Breast epithelium (tissue), 4 donors: ENCODE measurements around the gene MAGI3. TPM values are rescaled to one million over a fixed set of nuclear protein-coding genes. Genes with fewer than 3 reads are reported as not detected.

Experiments
- DNase-seq, 2 donors: peaks; one replicate each; pipeline ENCODE4 v3.0.0-alpha.2; 2019; ENCODE audit warnings: low spot score in 2 of 2
- H3K27ac ChIP-seq, 2 donors: fragments of 200-600 bp; sonication (generic) in 1 of 2; one replicate each; pipeline ENCODE4 v1.5.1; 2016 to 2019; ENCODE audit warnings: mild to moderate bottlenecking in 1 of 2
- H3K27me3 ChIP-seq, 2 donors: fragments of 200-600 bp; sonication (generic) in 1 of 2; one replicate each; pipeline versions ENCODE4 v1.5.1 to v1.6.0; 2017 to 2019; ENCODE audit warnings: control low read depth in 1 of 2, mild to moderate bottlenecking in 1 of 2
- H3K36me3 ChIP-seq: fragments of 200-600 bp; one replicate; pipeline ENCODE4 v1.5.1; 2019
- H3K4me1 ChIP-seq, 2 donors: fragments of 200-600 bp; sonication (generic); one replicate each; pipeline ENCODE4 v1.5.1; 2016 to 2019; ENCODE audit warnings: control low read depth in 1 of 2
- H3K4me3 ChIP-seq, 3 donors: fragments of 200-600 bp; sonication (generic); 1 replicate in 2 of 3; 2 replicates in 1 of 3; pipeline ENCODE4 v1.5.1; 2016 to 2019; ENCODE audit warnings: mild to moderate bottlenecking in 3 of 3, moderate library complexity in 2 of 3
- H3K9me3 ChIP-seq, 2 donors: fragments of 200-600 bp; sonication (generic) in 1 of 2; one replicate each; pipeline ENCODE4 v1.5.1; 2016 to 2019; ENCODE audit warnings: control low read depth in 1 of 2
- CTCF ChIP-seq, 3 donors: fragments of 450-650 bp; IDR thresholded peaks; one replicate each; pipeline ENCODE4 v1.5.1; 2016 to 2017; ENCODE audit warnings: antibody characterized with exemption in 3 of 3, mild to moderate bottlenecking in 3 of 3, moderate library complexity in 3 of 3
- POLR2A ChIP-seq: fragments of 450-650 bp; IDR thresholded peaks from one replicate; pipeline ENCODE4 v1.6.1; 2016; ENCODE audit warnings: antibody characterized with exemption, mild to moderate bottlenecking, moderate library complexity
- POLR2AphosphoS5 ChIP-seq, 3 donors: sonication (generic); formaldehyde crosslinking; IDR thresholded peaks; one replicate each; pipeline ENCODE4 v1.6.1; 2017; ENCODE audit warnings: antibody characterized with exemption in 3 of 3
- intact Hi-C: fragments of 100-400 bp; cut with DNase I; formaldehyde crosslinking; loops from one replicate; pipeline ENCODE4 v1.15.1; 2023; ENCODE audit warnings: low total_unique reads
- total RNA-seq, 3 donors: library from RNA; depleted of rRNA; stranded (reverse); fragments of >200 nt; gene quantifications; one replicate each; pipeline ENCODE4 v1.1.0, GENCODE V29; 2016

Gene MAGI3
- total RNA-seq, 3 donors from 2014 or later: 14.9 to 66.9 (median 33.4) TPM

GRCh38 chr1:113437554-113438341, 47.4 kb downstream of the MAGI3 start:
- intact Hi-C loops: no loop called here
- no peaks in the 10 kb centered on the region for H3K36me3 ChIP-seq
- H3K27me3 ChIP-seq: no peaks in the 10 kb centered on the region
- TF ChIP-seq CTCF (IDR thresholded peaks at IDR 0.05) (no peak), POLR2AphosphoS5 (IDR thresholded peaks at IDR 0.05) (no peak), POLR2A (no peak)
- H3K4me3 ChIP-seq: no peak overlapping the region
- no peaks in the 10 kb centered on the region for H3K4me1 ChIP-seq
- no peak overlapping the region for H3K27ac ChIP-seq
- H3K9me3 ChIP-seq: no peaks in the 10 kb centered on the region
- no peak for DNase-seq

GRCh38 chr1:113438505-113439276, 48.4 kb downstream of the MAGI3 start:
- intact Hi-C loops: no loop called here
- no peak overlapping the region for H3K4me3 ChIP-seq

GRCh38 chr1:113439277-113439670, 49.0 kb downstream of the MAGI3 start:
- intact Hi-C loops: no loop called here
- no peak for DNase-seq
- no peaks in the 10 kb centered on the region for H3K4me1 ChIP-seq
- TF ChIP-seq CTCF (IDR thresholded peaks at IDR 0.05) (no peak), POLR2A (no peak), POLR2AphosphoS5 (IDR thresholded peaks at IDR 0.05) (no peak)
- no peak overlapping the region for H3K4me3 ChIP-seq
- H3K27ac ChIP-seq: no peak overlapping the region
- no peaks in the 10 kb centered on the region for H3K27me3 ChIP-seq
- H3K9me3 ChIP-seq: peaks cover 0 to 1% of the 10 kb centered on the region in 2 donors
- no peaks in the 10 kb centered on the region for H3K36me3 ChIP-seq

More at GRCh38 chr1:113438505-113439276, 48.4 kb downstream of the MAGI3 start:
- H3K27me3 ChIP-seq: no peaks in the 10 kb centered on the region
- DNase-seq: no peak
- H3K27ac ChIP-seq: no peak overlapping the region
- no peaks in the 10 kb centered on the region for H3K9me3 ChIP-seq
- no peaks in the 10 kb centered on the region for H3K36me3 ChIP-seq
- no peaks in the 10 kb centered on the region for H3K4me1 ChIP-seq
- TF ChIP-seq POLR2A: no peak
- no peak for TF ChIP-seq CTCF (IDR thresholded peaks at IDR 0.05)
- TF ChIP-seq POLR2AphosphoS5 (IDR thresholded peaks at IDR 0.05): no peak

GRCh38 chr1:113442131-113442530, 51.8 kb downstream of the MAGI3 start:
- no peaks in the 10 kb centered on the region for H3K36me3 ChIP-seq
- no peak for TF ChIP-seq POLR2A
- TF ChIP-seq POLR2AphosphoS5 (IDR thresholded peaks at IDR 0.05): no peak
- TF ChIP-seq CTCF (IDR thresholded peaks at IDR 0.05): no peak
- H3K4me1 ChIP-seq: no peaks in the 10 kb centered on the region
- H3K27me3 ChIP-seq: no peaks in the 10 kb centered on the region
- DNase-seq: no peak
- intact Hi-C loops: no loop called here
- peaks cover 0 to 11% of the 10 kb centered on the region in 2 donors for H3K9me3 ChIP-seq
- H3K27ac ChIP-seq: no peak overlapping the region
- H3K4me3 ChIP-seq: no peak overlapping the region

- intact Hi-C loops: no loop called here
- TF ChIP-seq CTCF (IDR thresholded peaks at IDR 0.05) (no peak), POLR2AphosphoS5 (IDR thresholded peaks at IDR 0.05) (no peak), POLR2A (no peak)
- H3K27me3 ChIP-seq: no peaks in the 10 kb centered on the region
- no peaks in the 10 kb centered on the region for H3K36me3 ChIP-seq
- no peak for DNase-seq
- peaks cover 0 to 11% of the 10 kb centered on the region in 2 donors for H3K9me3 ChIP-seq
- H3K4me3 ChIP-seq: no peak overlapping the region
- H3K27ac ChIP-seq: no peak overlapping the region
- no peaks in the 10 kb centered on the region for H3K4me1 ChIP-seq
These were observed 54.5 kb downstream of the MAGI3 start for GRCh38 chr1:113444857-113445256.
